ENCODE measurements around the gene RALBP1. TPM values are rescaled to one million over a fixed set of nuclear protein-coding genes. Genes with fewer than 3 reads are reported as not detected.
A peak's percentile ranks its signal among the peaks of the same experiment; 100 is the strongest.

The RALBP1 gene
- total and polyA plus RNA-seq, 9 of the 15 experiments (the other 6 are each of a cell fraction or from before 2014, with no cell fraction given) = 10.9 to 70.0 (median 61.3) TPM

DNA sequence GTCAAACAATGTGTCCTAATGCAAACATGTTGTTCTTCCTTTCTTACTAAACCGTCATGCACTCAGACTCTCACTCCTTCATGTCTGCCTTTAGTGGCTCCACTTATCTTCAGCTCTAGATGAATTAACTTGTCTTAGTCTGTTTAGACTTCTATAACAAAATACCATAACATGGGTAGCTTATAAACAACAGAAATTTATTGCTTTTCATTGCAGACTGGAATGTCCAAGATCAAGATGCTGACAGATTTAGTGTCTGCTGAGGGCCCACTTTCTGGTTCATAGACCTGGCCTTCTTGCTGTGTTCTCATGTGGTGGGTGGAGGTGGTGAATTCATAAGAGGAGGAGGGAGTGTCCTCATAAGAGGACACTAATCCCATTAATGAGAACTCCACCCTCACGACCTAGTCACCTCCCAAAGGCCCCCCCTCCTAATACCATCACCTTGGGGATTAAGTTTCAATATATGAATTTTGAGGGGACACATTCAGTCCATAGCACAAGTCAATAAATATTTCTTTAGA, 32.3 kb downstream of the RALBP1 start:
- peak in 1 of 4 experiments; percentile 33 for DNase-seq (ENCODE audit: extremely low read depth in 1 of 4, low spot score in 3 of 4)
- H3K79me2 ChIP-seq (ENCODE audit: control insufficient read depth, insufficient read depth, low read length) = peaks cover 81% of the 10 kb centered on the region
- POLR2A ChIA-PET = interaction anchor here (0.7 to 2.0 kb wide), 4 partner anchors 13 to 351 kb away, joined by 3 to 7 read pairs (median 4); no protein-coding TSS in a partner anchor
- no peaks in the 10 kb centered on the region; the same call in 1 of the 2 replicates for H3K9me3 ChIP-seq (replicated peaks; ENCODE audit: control insufficient read depth, insufficient read depth, low read depth, low read length)
- no peaks in the 10 kb centered on the region for H4K20me1 ChIP-seq (replicated peaks; ENCODE audit: control insufficient read depth, insufficient read depth, low read length)
- peak overlapping the region; percentile 11; the same call in 1 of the 3 replicates for H3K27ac ChIP-seq (ENCODE audit: extremely low read depth, low read depth, low read length)
- H3K4me2 ChIP-seq (ENCODE audit: insufficient read depth, low read length) = no peak overlapping the region
- intact Hi-C loops (cut with micrococcal nuclease) (no loop called here), in situ Hi-C loops (cut with MboI) (loop anchor here (25.0 kb wide), 1 partner anchor 845 kb away; no protein-coding TSS in a partner anchor)
- H2AFZ ChIP-seq (ENCODE audit: low read depth, low read length) = no peak overlapping the region
- TF ChIP-seq PBX2 (CRISPR knock-in tag; IDR thresholded peaks at IDR 0.05; ENCODE audit: low read depth) (no peak), PBX2 (tag; conservative IDR thresholded peaks at IDR 0.05; ENCODE audit: low read depth) (peak; percentile 60), SAFB2 (IDR thresholded peaks at IDR 0.05; ENCODE audit: borderline replicate concordance, low read depth, low read length, severe bottlenecking) (no peak), DACH1 (IDR thresholded peaks at IDR 0.05; ENCODE audit: partially characterized antibody) (peak; percentile 8), REST (IDR thresholded peaks at IDR 0.05; ENCODE audit: borderline replicate concordance) (0 out of 2 replicates have a peak, but pooled peaks have one; percentile 12), REST (CRISPR knock-in tag; IDR thresholded peaks at IDR 0.05; ENCODE audit: low read depth) (no peak), MEIS2 (IDR thresholded peaks at IDR 0.05; ENCODE audit: partially characterized antibody) (peak; percentile 82), LCOR (CRISPR knock-in tag; IDR thresholded peaks at IDR 0.05) (no peak)
- no peak overlapping the region for H3K4me3 ChIP-seq
- CTCF ChIA-PET (ENCODE audit: low intra/inter-chr PET ratio) = no interaction called here
- no TSS peak for BruUV-seq (replicated peaks)
- peak; percentile 57 for ATAC-seq
- H3K36me3 ChIP-seq (ENCODE audit: control insufficient read depth, insufficient read depth, low read length) = no peaks in the 10 kb centered on the region
- no peak for FAIRE-seq
- H3K9me1 ChIP-seq (ENCODE audit: control insufficient read depth, insufficient read depth, low read length) = no peaks in the 10 kb centered on the region
- peaks cover 3 to 25% of the 10 kb centered on the region in 2 experiments; a peak in 4 of 5 replicates for H3K4me1 ChIP-seq (replicated peaks in 1 of 2; ENCODE audit: control insufficient read depth in 2 of 2, insufficient read depth in 2 of 2, low read length in 2 of 2)
- whole genome bisulfite sequencing (ENCODE audit: insufficient coverage, low coverage, missing lambda C conversion rate) = 34% methylated on average over 2 of the region's 2 CpGs
- H3K9ac ChIP-seq (ENCODE audit: insufficient read depth in 1 of 2, low read depth in 2 of 2, low read length in 2 of 2) = no peak overlapping the region
- H3K27me3 ChIP-seq (ENCODE audit: control insufficient read depth in 2 of 2, insufficient read depth in 2 of 2, low read length in 2 of 2) = no peaks in the 10 kb centered on the region

Measured in K562 (cell line).